Measurements from ENCODE around the gene SFMBT1. TPM values are rescaled to one million over a fixed set of nuclear protein-coding genes. Genes with fewer than 3 reads are reported as not detected.
A peak's percentile ranks its signal among the peaks of the same experiment; 100 is the strongest.

The SFMBT1 gene
- polyA plus RNA-seq, 3 donors, result 0.61 to 2.7 (median 0.91) TPM

DNA sequence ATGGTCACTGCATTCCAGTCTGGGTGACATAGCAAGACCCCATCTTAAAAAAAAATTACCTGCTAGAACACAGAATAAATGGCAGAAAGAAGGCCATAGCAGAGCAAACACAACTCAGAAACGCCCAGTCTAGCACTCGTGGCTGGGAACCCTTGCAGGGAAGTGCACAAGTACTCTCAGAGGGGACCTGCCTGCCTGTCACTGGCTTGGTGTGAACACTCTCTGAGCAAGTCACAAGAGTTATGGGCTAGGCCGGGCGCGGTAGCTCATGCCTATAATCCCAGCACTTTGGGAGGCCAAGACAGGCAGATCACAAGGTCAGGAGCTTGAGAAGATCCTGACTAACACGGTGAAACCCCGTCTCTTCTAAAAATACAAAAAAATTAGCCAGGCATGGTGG, 17.2 kb downstream of the SFMBT1 start:
- no peak for DNase-seq
- H3K27ac Mint-ChIP-seq, result no peak overlapping the region
- Histone ChIP-seq H3K4me3 (replicated peaks in 1 of 3; ENCODE audit: low read depth in 2 of 3, low read length in 3 of 3) (no peak overlapping the region), H4K20me1 (ENCODE audit: insufficient read depth, low read length) (no peaks in the 10 kb centered on the region), H3K79me2 (ENCODE audit: insufficient read depth, low read length) (peaks cover 26% of the 10 kb centered on the region), H3K27ac (ENCODE audit: low read depth in 1 of 2, low read length in 2 of 2) (no peak overlapping the region), H2AFZ (ENCODE audit: insufficient read depth, low read depth, low read length, poor library complexity, severe bottlenecking) (no peak overlapping the region), H3K36me3 (replicated peaks in 1 of 2; ENCODE audit: control insufficient read depth in 1 of 2, insufficient read depth in 2 of 2, low read length in 2 of 2) (no peaks in the 10 kb centered on the region), H3K9me3 (replicated peaks in 1 of 2; ENCODE audit: control insufficient read depth in 1 of 2, insufficient read depth in 1 of 2, low read length in 2 of 2) (no peaks in the 10 kb centered on the region), H3K27me3 (ENCODE audit: control insufficient read depth in 2 of 2, insufficient read depth in 2 of 2, low read length in 2 of 2) (no peaks in the 10 kb centered on the region), H3K4me1 (ENCODE audit: control insufficient read depth in 1 of 2, insufficient read depth in 2 of 2, low read length in 2 of 2) (no peaks in the 10 kb centered on the region), H3K9ac (ENCODE audit: insufficient read depth, low read length, poor library complexity, severe bottlenecking) (no peak overlapping the region), H3K4me2 (replicated peaks; ENCODE audit: extremely low read depth, low read length, poor library complexity, severe bottlenecking) (no peak overlapping the region)
- H3K36me3 Mint-ChIP-seq, result peaks cover 4% of the 10 kb centered on the region in 2 donors
- TF ChIP-seq, protein P1, sequence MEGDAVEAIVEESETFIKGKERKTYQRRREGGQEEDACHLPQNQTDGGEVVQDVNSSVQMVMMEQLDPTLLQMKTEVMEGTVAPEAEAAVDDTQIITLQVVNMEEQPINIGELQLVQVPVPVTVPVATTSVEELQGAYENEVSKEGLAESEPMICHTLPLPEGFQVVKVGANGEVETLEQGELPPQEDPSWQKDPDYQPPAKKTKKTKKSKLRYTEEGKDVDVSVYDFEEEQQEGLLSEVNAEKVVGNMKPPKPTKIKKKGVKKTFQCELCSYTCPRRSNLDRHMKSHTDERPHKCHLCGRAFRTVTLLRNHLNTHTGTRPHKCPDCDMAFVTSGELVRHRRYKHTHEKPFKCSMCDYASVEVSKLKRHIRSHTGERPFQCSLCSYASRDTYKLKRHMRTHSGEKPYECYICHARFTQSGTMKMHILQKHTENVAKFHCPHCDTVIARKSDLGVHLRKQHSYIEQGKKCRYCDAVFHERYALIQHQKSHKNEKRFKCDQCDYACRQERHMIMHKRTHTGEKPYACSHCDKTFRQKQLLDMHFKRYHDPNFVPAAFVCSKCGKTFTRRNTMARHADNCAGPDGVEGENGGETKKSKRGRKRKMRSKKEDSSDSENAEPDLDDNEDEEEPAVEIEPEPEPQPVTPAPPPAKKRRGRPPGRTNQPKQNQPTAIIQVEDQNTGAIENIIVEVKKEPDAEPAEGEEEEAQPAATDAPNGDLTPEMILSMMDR (IDR thresholded peaks at IDR 0.05), result no peak
- intact Hi-C loops (cut with micrococcal nuclease), result no loop called here
- WGBS (ENCODE audit: insufficient coverage), result 88% methylated on average over 2 of the region's 7 CpGs
- H3K4me3 Mint-ChIP-seq, result no peak overlapping the region
- no peaks in the 10 kb centered on the region for H3K9me3 Mint-ChIP-seq
- H3K27me3 Mint-ChIP-seq (ENCODE audit: low read depth in 3 of 3), result peaks cover 0 to 12% (median 2%) of the 10 kb centered on the region in 3 donors
- H3K4me1 Mint-ChIP-seq, result peaks cover 6% of the 10 kb centered on the region

DNA sequence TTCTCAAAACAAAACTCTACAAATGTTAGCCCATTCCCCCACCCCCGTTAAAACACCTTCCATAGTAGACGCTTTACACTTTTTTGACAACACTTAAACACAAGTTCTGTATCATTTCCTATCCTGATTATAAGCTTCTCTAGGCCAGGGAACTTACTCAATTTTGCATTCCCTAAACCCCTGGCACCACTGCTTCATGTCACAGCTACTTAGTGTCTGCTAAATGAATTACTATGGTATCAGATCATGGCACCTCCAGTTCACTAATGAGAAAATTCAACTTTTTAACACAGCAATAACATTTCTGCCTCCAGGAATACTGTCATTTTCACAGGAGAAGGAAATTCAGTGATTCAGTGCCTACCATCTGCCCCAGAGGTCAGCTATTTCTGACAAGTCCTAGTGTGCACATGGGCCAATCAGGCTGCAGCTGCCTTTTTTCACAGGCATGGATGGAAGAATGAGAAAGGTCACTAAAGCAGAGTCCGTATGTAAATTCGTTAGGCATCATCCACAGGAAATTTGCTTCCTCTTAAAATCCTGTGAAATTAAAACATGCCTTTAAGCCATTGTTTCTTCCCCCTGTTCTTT, 18.5 kb downstream of the SFMBT1 start:
- no peaks in the 10 kb centered on the region for H3K9me3 ChIP-seq (replicated peaks in 1 of 2; ENCODE audit: control insufficient read depth in 1 of 2, insufficient read depth in 1 of 2, low read length in 2 of 2)
- no peaks in the 10 kb centered on the region for H3K9me3 Mint-ChIP-seq
- H3K4me1 ChIP-seq (ENCODE audit: control insufficient read depth in 1 of 2, insufficient read depth in 2 of 2, low read length in 2 of 2), result no peaks in the 10 kb centered on the region
- intact Hi-C loops (cut with micrococcal nuclease), result no loop called here
- H3K4me3 ChIP-seq (replicated peaks in 1 of 3; ENCODE audit: low read depth in 2 of 3, low read length in 3 of 3), result no peak overlapping the region
- H3K27ac Mint-ChIP-seq, result peak overlapping the region in 1 of 7 donors; percentile 14
- peaks cover 14% of the 10 kb centered on the region for H3K4me1 Mint-ChIP-seq
- WGBS (ENCODE audit: insufficient coverage), result 88% methylated on average over 2 of the region's 4 CpGs
- H3K27me3 Mint-ChIP-seq (ENCODE audit: low read depth in 3 of 3), result peaks cover 0 to 9% (median 2%) of the 10 kb centered on the region in 3 donors
- no peak overlapping the region for H2AFZ ChIP-seq (ENCODE audit: insufficient read depth, low read depth, low read length, poor library complexity, severe bottlenecking)
- TF ChIP-seq, protein P1 (IDR thresholded peaks at IDR 0.05), result no peak
- peaks cover 3 to 4% of the 10 kb centered on the region in 2 donors for H3K36me3 Mint-ChIP-seq
- no peak overlapping the region for H3K27ac ChIP-seq (ENCODE audit: low read depth in 1 of 2, low read length in 2 of 2)
- no peak overlapping the region for H3K9ac ChIP-seq (ENCODE audit: insufficient read depth, low read length, poor library complexity, severe bottlenecking)
- DNase-seq, result no peak
- H3K27me3 ChIP-seq (ENCODE audit: control insufficient read depth in 2 of 2, insufficient read depth in 2 of 2, low read length in 2 of 2), result no peaks in the 10 kb centered on the region
- H3K79me2 ChIP-seq (ENCODE audit: insufficient read depth, low read length), result peaks cover 22% of the 10 kb centered on the region
- H3K4me3 Mint-ChIP-seq, result no peak overlapping the region
- H3K36me3 ChIP-seq (replicated peaks in 1 of 2; ENCODE audit: control insufficient read depth in 1 of 2, insufficient read depth in 2 of 2, low read length in 2 of 2), result no peaks in the 10 kb centered on the region
- H4K20me1 ChIP-seq (ENCODE audit: insufficient read depth, low read length), result no peaks in the 10 kb centered on the region
- H3K4me2 ChIP-seq (replicated peaks; ENCODE audit: extremely low read depth, low read length, poor library complexity, severe bottlenecking), result no peak overlapping the region
